GM13977 (cell line): Measurements from ENCODE around the gene CSNK1D.

ENCODE experiments used
- DNase-seq: peaks from one replicate; pipeline ENCODE4 v3.0.0; 2012; ENCODE audit warnings: low spot score
- CTCF ChIP-seq: IDR thresholded peaks from 2 replicates; pipeline ENCODE4 v1.5.1; 2012; ENCODE audit warnings: mild to moderate bottlenecking, control low read depth; ENCODE audit not compliant: insufficient read depth; ENCODE audit errors: extremely low read depth, missing control alignments
- in situ Hi-C: fragments of 300-500 bp; cut with MboI; formaldehyde crosslinking; loops from one replicate; pipeline ENCODE4 v1.12.0; 2022; ENCODE audit warnings: low sequenced_read_pairs, low pct_unique_long_range_greater_than_20kb, mixed read lengths, inconsistent platforms; ENCODE audit not compliant: unreplicated experiment

Gene CSNK1D

GRCh38 chr17:82319619-82320062 is 46.1 kb upstream of the CSNK1D start:
- DNase-seq = no peak
- in situ Hi-C loops = no loop called here
- no peak for TF ChIP-seq CTCF

GRCh38 chr17:82318772-82319606 is 45.5 kb upstream of the CSNK1D start:
- DNase-seq = no peak
- TF ChIP-seq CTCF = no peak
- in situ Hi-C loops = no loop called here

- in situ Hi-C loops = no loop called here
- no peak for DNase-seq
- no peak for TF ChIP-seq CTCF
Observed at GRCh38 chr17:82318169-82318498, 44.6 kb upstream of the CSNK1D start.

- no peak for DNase-seq
- in situ Hi-C loops = no loop called here
- TF ChIP-seq CTCF = no peak
Observed at GRCh38 chr17:82317394-82318168, 44.1 kb upstream of the CSNK1D start, which contains the start of gene CD7. Gene CD7 (minus strand): TSS chr17:82317608. CDS start chr17:82317495, 113 bp downstream.

GRCh38 chr17:82316651-82317393 is 43.3 kb upstream of the CSNK1D start:
- no peak for DNase-seq
- no peak for TF ChIP-seq CTCF
- in situ Hi-C loops = no loop called here

GRCh38 chr17:82315703-82316358 is 42.3 kb upstream of the CSNK1D start:
- in situ Hi-C loops = no loop called here
- DNase-seq = no peak
- no peak for TF ChIP-seq CTCF
